SKM-1 (cell line): Measurements from ENCODE around the gene DNASE1L2.

Experiments used
- DNase-seq: peaks from one replicate; lab custom pipeline; 2025; ENCODE audit not compliant: unreplicated experiment; lab: John Stamatoyannopoulos, UW

Gene DNASE1L2

GRCh38 chr16:2236337-2237101, at the start of gene DNASE1L2:
Gene DNASE1L2 (plus strand): TSS chr16:2236444. CDS start chr16:2236817, 373 bp downstream.
- no peak for DNase-seq

DNA sequence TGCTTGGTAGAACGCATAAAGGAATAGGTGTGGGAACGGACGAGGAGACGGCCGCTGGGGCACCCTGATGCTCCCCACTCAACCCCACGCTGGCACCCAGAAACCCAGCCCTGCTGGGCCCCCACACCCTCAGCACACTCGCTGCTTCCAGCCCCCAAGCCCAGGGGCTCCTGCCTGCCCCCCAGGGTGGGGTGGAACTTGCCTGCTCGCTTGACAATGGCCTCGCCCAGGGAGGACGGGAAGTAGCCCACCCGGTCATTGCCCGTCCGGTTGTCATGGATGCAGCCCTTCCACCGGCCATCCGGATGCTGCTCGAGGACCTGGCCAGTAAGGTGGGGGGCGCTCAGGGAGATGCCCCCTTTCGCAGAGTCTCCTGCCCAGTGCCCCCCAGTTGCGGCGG, 49.7 kb upstream of the DNASE1L2 start:
- no peak for DNase-seq

DNA sequence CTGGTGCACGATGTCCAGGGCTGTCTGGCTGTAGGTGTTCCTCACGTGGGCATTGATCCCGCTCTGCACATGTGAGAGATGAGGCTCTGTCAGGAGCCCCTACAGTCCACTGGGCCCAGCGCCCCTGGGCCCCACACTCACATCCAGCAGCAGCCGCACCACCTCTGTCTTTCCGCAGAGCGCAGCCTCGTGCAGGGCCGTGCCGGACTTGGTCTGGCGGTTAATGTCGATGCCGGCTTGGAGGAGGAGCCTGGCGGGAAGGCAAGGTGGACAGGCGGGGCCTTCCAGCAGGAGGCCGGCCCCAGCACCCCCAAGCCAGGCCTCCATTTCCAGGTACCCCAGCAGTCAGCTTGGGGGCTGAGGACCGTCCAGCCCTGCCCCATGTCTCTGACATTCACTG, 49.0 kb upstream of the DNASE1L2 start:
- DNase-seq, result no peak

GRCh38 chr16:2188395-2188794, 47.8 kb upstream of the DNASE1L2 start:
- no peak for DNase-seq

DNA sequence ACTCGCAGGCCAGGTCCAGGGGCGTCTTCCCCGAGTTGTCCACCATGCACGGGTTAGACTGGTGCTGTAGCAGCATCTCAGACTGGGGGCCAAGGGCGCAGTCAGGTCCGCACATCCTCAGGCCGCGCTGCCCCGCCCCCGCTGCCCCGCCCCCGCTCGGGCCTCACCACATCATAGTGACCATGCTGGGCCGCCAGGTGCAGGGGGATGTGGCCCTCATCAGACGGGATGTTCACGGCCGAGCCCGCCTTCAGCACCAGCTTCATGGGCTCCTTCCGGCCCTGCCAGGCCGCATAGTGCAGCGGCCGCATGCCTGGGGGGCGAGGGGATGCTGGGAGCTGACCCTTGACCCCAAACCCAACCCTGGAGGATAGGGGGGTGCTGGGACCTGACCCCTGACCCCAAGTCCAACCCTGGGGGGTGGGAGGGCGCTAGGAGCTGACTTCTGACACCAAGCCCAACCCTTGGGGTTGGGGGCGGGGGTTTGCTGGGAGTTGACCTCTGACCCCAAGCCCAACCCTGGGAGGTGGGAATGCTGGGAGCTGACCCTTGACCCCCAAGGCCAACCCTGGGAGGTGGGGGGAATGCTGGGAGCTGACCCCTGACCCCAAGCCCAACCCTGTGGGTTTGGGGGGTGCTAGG, 46.9 kb upstream of the DNASE1L2 start:
- DNase-seq, result no peak

- no peak for DNase-seq
Measured at GRCh38 chr16:2190002-2190658, 46.1 kb upstream of the DNASE1L2 start.

GRCh38 chr16:2190659-2191445, 45.4 kb upstream of the DNASE1L2 start:
- no peak for DNase-seq

DNA sequence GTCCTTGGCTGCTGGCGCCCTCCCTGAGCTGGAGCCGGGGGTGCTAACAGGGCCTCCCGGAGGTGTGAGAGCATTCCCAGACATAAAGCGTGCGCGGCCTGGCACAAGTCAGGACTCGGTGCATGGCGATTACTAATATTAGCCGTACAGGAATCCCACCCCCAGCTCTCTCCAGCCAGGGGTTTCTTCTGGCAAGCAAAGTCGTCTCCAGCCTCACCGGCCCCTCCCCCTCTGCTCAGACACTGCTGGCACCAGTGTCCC, 44.9 kb upstream of the DNASE1L2 start:
- no peak for DNase-seq

GRCh38 chr16:2194166-2194834, 41.9 kb upstream of the DNASE1L2 start:
- no peak for DNase-seq

DNA sequence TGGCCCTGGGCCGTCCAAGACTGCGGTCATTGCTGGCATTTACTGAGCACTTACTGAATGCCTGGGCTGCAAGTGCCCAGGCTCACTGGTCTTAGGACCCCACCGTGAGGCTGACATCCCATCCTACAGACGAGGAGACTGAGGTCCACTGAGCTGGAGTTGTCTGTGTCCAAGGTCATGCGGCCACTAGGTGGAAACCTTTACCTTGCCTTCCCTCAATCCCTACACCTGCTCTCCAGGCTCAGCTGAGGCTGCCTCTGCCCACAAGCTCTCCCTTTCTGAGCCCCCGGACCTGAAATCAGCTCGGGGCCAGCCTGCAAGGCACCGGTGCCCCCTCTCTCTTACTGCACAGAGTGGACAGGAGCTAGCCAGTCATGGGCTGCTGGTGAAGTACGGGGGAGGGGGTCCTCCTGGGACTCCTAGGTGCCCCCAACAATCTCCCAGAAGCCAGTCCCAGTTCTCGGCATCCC, 41.4 kb upstream of the DNASE1L2 start:
- DNase-seq, result no peak

- no peak for DNase-seq
Measured at GRCh38 chr16:2195322-2196161, 40.7 kb upstream of the DNASE1L2 start.

GRCh38 chr16:2196162-2196980, 39.9 kb upstream of the DNASE1L2 start, which contains the start of gene CASKIN1:
Gene CASKIN1 (minus strand): TSS chr16:2196605. CDS start chr16:2196432, 173 bp downstream.
- DNase-seq, result no peak

DNA sequence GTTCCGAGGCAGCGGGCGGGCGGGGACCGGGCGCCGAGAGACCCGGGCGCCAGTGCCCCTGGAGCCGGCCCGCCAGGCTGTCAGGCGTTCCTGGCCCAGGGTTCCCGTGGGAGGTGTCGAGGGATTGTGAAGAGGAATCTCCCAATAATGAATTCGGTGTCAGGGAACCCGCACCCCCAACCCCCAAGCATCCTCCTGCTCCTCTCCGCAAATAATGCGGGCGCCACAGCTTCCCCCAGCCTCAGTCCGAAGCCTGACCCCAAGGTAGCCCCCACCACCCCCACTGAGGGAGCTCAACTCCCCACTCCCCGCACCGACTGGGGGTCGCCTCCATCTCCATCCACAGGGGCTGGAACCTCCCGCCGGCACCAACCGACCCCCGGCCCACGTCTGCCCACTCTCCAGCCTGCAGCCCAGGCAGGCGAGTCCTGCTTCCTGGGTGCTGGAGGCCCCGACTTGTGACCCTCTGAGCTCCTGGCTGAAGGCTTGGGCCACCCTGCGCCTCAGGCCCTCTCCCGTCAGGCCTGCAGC, 39.2 kb upstream of the DNASE1L2 start:
- DNase-seq, result no peak

DNA sequence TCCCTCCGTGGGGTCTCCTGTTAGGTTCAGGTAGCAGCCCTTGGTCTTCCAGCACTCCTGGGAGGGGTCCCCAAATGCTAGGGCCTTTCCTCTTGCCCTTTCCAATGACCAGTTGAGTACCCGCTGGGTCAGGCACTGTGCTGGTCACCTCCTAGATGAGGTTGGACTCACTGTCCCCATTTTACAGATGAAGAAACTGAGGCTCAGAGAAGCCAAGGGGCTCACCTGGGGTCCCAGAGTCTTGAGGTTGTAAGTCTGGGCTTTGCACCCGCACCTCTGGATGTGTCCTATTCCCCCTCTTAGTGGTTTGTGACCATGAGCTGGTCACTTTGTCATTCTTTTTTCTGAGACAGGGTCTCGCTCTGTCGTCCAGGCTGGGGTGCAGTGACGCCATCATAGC, 38.5 kb upstream of the DNASE1L2 start:
- no peak for DNase-seq

- DNase-seq, result no peak
Measured at GRCh38 chr16:2198283-2198682, 38.0 kb upstream of the DNASE1L2 start.

DNA sequence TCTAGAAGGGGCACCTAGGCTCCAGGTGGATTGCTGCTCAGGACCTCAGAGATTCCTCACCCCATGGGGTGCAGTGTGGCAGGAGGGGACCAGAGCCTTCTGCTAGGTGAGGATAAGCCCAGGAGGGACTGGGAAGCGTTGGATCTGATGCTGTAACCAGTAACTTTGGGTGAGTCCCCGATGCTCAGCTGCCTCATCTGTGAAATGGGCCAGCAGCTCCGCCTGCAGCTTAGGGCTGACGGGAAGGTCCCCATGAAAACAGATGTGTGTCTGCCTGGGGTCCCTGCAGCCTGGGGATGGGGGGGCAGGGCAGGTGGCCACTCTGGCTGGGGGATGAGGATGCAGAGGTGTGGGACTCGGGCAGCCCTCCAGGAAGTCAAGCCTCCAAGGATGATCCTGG, 37.1 kb upstream of the DNASE1L2 start:
- no peak for DNase-seq

DNA sequence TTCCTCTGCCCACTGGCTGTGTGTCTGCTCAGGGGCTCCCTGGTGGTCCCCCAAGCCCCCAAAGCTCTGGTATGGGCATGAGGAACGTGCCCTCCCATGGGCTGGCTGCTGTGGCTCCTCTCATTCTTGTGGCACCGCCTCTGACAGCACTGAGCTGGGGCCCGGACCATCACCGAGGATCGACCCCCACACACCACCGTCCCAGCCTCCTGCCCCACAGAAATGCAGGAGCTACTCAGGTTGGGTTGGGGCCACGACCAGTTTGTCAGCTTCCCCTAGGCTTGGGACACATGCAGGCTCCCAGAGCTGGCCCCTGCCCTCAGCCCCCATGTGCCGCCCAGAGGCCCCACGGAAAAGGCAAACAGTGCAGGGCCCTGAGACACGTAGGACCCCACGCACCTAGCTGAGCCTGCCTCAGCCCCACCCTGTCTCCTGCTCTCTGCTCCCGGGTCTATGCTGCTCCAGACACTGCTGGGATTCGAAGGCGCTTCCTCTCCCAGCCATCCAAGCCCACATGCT, 36.6 kb upstream of the DNASE1L2 start:
- no peak for DNase-seq

DNA sequence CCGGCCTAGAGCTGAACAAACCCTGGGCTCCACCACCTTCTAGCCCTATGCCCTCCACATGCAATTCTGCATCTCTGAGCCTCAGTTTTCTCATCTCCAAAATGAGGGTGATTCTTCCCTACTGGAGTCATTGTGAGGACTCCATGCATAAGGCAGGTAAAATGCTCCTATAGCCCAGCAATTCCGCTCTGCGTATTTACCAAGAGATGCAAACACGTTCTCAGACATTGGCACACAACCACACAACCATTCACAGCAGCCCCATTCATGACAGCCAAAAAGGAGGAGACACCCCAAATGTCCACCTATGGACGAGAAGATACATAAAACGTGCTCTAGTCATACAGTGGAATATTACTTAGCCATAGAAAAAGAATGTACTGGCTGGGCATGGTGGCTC, 35.9 kb upstream of the DNASE1L2 start:
- DNase-seq, result no peak
